K562 (cell line): ENCODE measurements around the gene HNRNPH3. TPM values are rescaled to one million over a fixed set of nuclear protein-coding genes. Genes with fewer than 3 reads are reported as not detected.

ENCODE experiments used
- ELK1 ChIP-seq: sonication (generic); formaldehyde crosslinking; IDR thresholded peaks from 2 replicates; pipeline ENCODE4 v1.8.1; 2022; ENCODE audit warnings: missing genetic modification reagents
- ETS1 ChIP-seq: conservative IDR thresholded peaks from 2 replicates; pipeline ENCODE4 v1.6.1; 2011; ENCODE audit warnings: low read depth, mild to moderate bottlenecking, low read length; ENCODE audit not compliant: control insufficient read depth
- MGA ChIP-seq: fragments of 450-650 bp; IDR thresholded peaks from 2 replicates; pipeline ENCODE4 v1.6.1; 2016; ENCODE audit warnings: mild to moderate bottlenecking, moderate library complexity
- SMAD1 ChIP-seq: fragments of 150-350 bp; IDR thresholded peaks from 2 replicates; pipeline ENCODE4 v1.6.1; 2014; ENCODE audit warnings: low read length, low read depth; ENCODE audit not compliant: partially characterized antibody
- SMC3 ChIP-seq: conservative IDR thresholded peaks from 2 replicates; pipeline ENCODE4 v1.6.1; 2011; ENCODE audit warnings: low read depth, low read length, improper control_type of control experiment; ENCODE audit not compliant: insufficient read depth
- ZNF212 ChIP-seq: fragments of 450-650 bp; formaldehyde crosslinking; IDR thresholded peaks from 2 replicates; pipeline ENCODE4 v1.4.0; 2020; ENCODE audit warnings: mild to moderate bottlenecking
- ZNF347 ChIP-seq: fragments of 450-650 bp; formaldehyde crosslinking; IDR thresholded peaks from 2 replicates; pipeline ENCODE4 v1.4.0; 2020; ENCODE audit warnings: low read depth, mild to moderate bottlenecking, moderate library complexity
- ZNF717 ChIP-seq: fragments of 250-450 bp; sonication (Bioruptor Pico); IDR thresholded peaks from 2 replicates; pipeline ENCODE4 v1.5.0; 2021
- polyA plus RNA-seq, 8 experiments: library from polyadenylated mRNA; depleted of rRNA in 4 of 8; stranded (reverse) in 5 of 8; unstranded in 3 of 8; fragments of >200 nt; fragmentation: Nextera tagmentation in 2 of 8; fragmentation: Illumina TruSeq in 1 of 8; extraction: Ambion mirVana in 2 of 8; extraction: Trizol in 1 of 8; gene quantifications; 2 replicates each; pipeline versions ENCODE4 v1.2.1 to v1.2.3, GENCODE V29; 2011 to 2014; ENCODE audit warnings: inconsistent platforms in 1 of 8, missing spikeins in 1 of 8
- total RNA-seq, 7 experiments: library from RNA; depleted of rRNA in 6 of 7; stranded (reverse); fragments of >200 nt in 6 of 7; fragmentation: Illumina TruSeq in 2 of 7; extraction: Trizol in 2 of 7; gene quantifications; 2 replicates each; pipeline versions ENCODE4 v1.2.1 to v1.2.3, GENCODE V29; 2011 to 2021; ENCODE audit warnings: low replicate concordance in 1 of 7

Gene HNRNPH3
- total and polyA plus RNA-seq, 9 of the 15 experiments (the other 6 are each of a cell fraction or from before 2014, with no cell fraction given) = 52.8 to 562 (median 152) TPM

- peak; percentile 98 for TF ChIP-seq MGA
- no peak for TF ChIP-seq ZNF347 (CRISPR knock-in tag)
- TF ChIP-seq SMC3 = no peak
- TF ChIP-seq ZNF212 = peak; percentile 81
- TF ChIP-seq ETS1 = peak; percentile 86
- peak; percentile 97 for TF ChIP-seq SMAD1
- TF ChIP-seq ELK1 = no peak
- no peak for TF ChIP-seq ZNF717 (CRISPR knock-in tag)
Measured at GRCh38 chr10:68331455-68332258, at the start of gene HNRNPH3 (continued).
